HG03575 (cell line): ENCODE data around the gene PSG5.
"Not testable (repeated sequence)": the region's sequence is repeated elsewhere in the genome, so short reads cannot be mapped to it uniquely, and the experiment has no call there.

ENCODE experiments used
- ATAC-seq: cut with Tn5 transposase; IDR thresholded peaks from one replicate; pipeline ENCODE4 v1.9.1; 2021; ENCODE audit not compliant: unreplicated experiment, insufficient number of reproducible peaks, low FRiP score; ENCODE audit errors: extremely low read depth

The PSG5 gene

DNA sequence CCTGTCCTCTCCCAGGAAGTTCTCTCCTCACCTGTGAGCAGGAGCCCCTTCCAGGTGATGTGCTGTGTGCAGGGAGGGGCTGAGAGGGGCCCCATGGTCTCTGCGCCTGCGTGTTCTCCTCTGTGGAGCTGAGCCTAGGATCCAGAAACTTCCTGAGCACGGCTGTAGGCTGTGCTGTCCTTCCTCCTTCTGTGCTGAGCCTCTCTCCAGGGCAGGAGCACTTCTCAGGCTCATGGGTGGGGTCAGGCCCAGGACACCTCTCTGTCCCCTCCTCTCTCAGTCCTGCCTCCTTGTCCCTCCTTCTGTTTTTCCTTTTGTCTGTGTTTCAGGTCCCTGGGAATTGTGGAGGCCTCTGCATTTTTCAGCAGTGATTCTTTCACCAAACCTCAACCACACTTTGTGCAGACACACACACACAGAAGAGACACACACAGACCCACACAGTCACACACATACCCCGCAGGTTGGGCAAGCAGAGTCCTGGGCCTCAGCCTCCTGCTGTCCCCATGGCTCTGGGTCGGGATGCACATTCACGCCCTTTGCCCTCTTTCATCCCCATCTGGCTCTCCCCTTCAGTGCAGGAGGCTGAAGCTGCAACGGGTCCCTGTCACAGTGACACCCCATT, at the start of gene PSG5:
Gene PSG5 (minus strand): TSS at position 226 of the 625 bp plus-strand sequence. CDS start 131 bp downstream, at position 95.
- ATAC-seq, result not testable (repeated sequence)

GRCh38 chr19:43235686-43236085, 49.4 kb upstream of the PSG5 start:
- ATAC-seq, result not testable (repeated sequence)

GRCh38 chr19:43229315-43229714, 43.0 kb upstream of the PSG5 start:
- no peak for ATAC-seq

GRCh38 chr19:43228730-43229129, 42.4 kb upstream of the PSG5 start:
- ATAC-seq, result not testable (repeated sequence)

GRCh38 chr19:43226986-43227385, 40.6 kb upstream of the PSG5 start:
- not testable (repeated sequence) for ATAC-seq

GRCh38 chr19:43224855-43225253, 38.5 kb upstream of the PSG5 start:
- no peak for ATAC-seq

DNA sequence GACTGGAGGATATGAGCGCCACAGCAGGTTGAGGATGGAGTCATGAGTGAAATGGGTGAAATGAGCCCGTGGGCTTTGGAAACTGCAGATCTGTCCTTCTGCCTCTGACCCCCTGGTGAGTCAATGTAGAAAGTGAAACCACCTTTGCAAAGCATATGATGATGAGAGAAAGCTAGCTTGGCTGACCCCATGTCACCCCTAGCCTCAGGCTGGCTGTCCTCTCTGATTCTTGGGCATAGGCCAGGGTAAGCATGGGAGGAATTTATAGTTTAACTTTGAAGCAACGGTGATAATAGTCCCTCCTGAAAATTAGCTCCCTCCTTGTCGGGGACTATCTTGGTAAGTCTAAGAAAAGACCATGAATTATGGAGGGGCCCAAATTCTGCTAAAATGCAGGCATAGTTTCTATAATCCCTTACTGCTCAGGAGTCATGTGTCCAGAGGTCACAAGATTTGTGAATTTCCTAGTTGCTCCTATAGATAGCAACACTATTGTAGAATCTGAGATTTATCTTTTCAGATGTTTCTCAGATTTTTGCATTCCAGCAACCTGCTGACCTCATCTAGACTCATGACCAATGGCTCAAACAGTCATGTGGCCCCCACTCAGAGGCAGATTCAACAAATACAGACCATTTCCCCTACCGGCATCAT, 38.0 kb upstream of the PSG5 start:
- ATAC-seq, result not testable (repeated sequence)

DNA sequence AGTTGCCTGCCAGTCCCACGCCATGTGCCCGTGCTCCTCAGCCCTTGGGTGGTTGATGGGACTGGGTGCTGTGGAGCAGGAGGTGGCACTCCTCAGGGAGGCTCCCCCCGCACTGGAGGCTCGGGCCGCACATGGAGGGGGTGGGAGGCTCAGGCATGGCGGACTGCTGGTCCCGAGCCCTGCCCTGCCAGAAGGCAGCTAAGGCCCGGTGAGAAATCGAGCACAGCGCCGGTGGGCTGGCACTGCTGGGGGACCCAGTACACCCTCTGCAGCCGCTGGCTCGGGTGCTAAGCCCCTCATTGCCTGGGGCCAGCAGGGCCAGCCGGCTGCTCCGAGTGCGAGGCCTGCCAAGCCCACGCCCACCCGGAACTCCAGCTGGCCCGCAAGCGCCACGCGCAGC, 35.6 kb upstream of the PSG5 start:
- not testable (repeated sequence) for ATAC-seq

GRCh38 chr19:43219136-43219535, 32.8 kb upstream of the PSG5 start:
- not testable (repeated sequence) for ATAC-seq

GRCh38 chr19:43215881-43216280, 29.5 kb upstream of the PSG5 start:
- not testable (repeated sequence) for ATAC-seq

DNA sequence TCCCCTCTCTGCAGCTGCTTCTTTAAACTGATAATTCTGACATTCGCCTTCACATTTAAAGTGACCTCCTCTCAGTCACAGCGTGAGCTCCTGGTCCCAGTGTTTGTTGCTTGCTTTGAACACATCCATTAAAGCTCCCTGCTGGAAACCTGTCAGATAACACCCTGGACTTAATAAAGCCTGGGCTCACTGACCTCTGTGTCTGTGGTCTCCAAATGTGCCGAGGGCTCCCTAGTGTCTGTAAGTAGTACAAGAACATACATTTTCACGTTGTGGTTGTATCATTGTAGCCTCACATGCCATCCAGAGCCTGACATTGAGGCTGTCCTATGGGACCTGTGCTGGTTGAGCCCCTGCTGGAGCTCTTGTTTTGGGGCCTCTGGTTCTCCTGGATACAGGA, 21.7 kb upstream of the PSG5 start:
- ATAC-seq, result no peak

DNA sequence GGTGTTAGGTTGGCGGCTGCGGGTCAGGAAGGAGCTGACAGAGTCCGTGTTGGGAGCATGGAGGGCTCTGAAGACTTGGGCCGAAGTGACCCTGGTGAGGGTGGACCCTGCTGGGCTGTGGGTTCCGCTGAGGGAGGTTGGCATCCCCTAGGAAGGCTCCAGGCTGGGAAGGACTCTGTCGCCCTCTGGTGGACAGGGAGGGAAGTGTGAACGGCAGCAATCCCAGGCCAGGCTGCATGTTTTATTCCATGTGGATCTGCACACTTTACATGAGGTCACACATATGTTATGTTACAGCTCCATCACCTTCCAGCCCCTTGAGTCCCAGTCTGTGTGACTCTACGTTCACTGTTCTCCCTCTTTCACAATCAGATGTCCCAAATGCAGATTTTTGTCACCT, 20.8 kb upstream of the PSG5 start:
- not testable (repeated sequence) for ATAC-seq

DNA sequence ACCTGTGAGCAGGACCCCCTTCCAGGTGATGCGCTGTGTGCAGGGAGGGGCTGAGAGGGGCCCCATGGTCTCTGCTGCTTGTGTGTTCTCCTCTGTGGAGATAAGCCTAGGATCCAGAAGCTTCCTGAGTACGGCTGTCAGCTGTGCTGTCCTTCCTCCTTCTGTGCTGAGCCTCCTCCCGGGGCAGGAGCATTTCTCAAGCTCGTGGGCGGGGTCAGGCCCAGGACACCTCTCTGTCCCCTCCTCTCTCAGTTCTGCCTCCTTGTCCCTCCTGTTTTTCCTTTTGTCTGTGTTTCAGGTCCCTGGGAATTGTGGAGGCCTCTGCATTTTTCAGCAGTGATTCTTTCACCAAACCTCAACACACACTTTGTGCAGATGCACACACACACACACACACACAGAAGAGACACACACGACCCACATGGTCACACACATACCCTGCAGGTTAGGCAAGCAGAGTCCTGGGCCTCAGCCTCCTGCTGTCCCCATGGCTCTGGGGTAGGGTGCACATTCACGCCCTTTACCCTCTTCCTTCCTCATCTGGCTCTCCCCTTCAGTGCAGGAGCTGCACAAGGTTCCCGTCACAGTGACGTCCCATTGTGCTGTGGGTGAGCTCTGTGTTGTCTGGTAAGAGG, 19.3 kb upstream of the PSG5 start, which contains the start of gene PSG4:
Gene PSG4 (minus strand): TSS at position 168 of the 635 bp plus-strand sequence. CDS start 102 bp downstream, at position 66.
- ATAC-seq, result not testable (repeated sequence)

DNA sequence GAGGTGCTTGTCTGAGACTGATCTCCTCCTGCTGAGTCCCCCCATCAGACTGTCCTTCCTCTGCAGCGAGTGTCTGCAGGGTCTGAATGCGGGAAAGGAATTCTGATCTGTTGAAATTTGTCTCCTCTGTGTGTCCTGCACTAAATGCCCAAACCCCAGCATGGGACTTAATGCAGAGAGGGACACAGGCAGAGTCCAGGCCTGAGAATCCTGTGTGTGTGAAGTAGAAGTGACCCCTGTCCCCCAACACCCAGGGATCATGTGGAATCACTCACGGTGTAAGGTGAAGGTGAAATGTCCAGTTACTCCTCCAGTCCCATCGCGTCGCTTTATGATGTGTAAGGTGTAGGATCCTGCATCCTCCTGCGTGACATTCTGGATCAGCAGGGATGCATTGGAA, 17.3 kb upstream of the PSG5 start:
- ATAC-seq, result not testable (repeated sequence)

DNA sequence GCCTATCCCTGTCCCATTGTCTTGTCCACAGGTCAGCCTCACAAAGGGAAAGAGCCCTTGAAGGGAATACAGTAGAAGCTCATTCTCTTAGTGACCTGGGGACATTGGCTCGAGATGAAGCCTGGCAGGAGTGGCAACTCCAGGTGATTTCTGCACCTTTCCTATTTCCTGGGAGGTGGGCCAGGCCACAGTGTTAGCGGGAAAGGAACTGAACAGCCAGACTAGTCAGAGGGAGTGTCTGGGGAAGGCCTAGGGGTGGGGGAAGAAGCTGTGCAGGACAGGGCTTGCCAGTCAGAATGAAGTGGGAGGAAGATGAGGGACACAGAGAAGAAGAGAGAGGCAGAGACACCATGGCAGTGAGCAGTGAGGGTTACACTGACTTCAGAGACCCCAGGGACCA, 15.6 kb upstream of the PSG5 start:
- not testable (repeated sequence) for ATAC-seq

GRCh38 chr19:43201337-43201801, 15.0 kb upstream of the PSG5 start:
- not testable (repeated sequence) for ATAC-seq

DNA sequence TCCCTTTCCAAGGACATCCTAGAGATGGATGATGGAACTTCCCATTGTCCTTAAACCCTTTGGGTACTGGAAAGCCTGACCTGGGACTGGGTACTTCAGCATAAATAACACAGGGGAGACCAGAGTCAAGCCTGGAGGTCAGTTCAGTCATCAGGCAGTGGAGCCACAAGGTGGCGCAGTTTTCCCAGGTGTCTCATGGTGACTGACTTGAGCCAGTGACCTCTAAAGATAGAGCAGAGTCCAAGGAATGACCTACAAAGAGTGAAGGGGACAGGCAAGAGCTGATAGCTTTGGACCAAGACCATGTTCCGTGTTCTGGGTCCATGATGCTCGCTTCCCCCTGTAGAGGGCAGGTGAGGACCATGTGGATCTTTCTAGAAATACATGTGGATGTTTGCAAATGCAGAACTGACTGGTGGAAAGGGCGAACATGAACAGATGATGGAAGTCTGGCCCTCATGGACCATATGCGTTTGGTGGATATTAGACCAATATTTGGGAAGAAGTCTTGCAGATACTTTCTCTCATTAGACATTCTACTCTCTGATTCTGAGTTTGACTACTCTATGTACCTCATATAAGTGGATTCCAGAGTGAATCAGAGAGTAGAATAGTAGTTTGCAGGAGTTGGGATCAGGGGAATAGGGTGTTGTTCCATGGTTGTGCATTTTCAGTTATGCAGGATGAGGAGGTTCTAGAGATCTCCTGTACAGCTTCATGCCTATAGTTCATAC, 12.5 kb upstream of the PSG5 start:
- not testable (repeated sequence) for ATAC-seq

DNA sequence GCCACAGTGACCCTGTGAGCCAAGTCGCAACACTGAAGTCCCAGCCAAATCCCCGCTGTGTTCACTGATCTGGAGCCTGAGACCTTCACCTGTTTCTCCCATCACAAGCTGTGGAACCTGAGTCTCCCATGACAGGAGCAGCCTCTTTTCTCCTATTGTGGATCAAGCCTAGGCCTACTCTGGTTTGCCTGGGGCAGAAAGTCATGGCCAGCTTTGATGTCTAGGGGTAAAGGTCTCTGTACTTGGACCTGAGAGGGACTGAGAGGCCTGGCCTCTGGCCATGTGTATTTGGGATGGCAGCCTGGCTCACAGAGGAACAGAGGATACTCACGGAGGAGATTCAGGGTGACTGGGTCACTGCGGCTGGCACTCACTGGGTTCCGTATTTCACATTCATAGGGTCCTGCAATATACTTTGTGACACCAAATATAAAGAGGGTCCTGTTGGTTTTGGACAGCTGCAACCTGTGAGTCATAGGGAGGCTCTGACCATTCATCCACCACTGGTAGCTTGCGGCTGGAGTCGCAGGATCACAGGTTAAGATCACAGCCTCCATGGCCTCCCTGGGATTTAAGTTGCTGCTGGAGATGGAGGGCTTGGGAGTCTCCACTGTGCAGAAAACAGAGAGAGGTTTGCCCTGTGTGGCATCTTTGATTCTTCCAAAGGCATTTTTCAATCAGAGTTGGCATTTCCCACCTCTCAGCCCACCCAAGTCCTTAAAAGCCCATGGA, 11.5 kb upstream of the PSG5 start:
- not testable (repeated sequence) for ATAC-seq

DNA sequence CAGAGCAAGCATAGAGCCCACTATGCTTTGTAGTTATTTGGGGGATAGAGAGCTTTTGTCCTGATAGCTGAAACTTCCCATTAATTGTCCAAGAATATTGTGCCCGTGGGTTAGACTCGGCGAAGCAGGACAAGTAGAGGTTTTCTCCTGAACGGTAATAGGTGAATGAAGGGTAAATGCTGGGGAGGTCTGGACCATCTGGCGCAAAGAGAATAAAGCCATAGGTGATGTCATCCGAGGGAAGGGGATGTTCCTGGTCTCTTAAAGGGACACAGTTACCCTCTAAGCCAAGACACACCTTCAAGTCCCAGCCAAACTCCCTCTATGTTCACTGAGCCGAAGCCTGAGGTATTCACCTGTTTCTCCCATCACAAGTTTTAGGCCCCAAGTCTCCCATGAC, 8.1 kb upstream of the PSG5 start:
- not testable (repeated sequence) for ATAC-seq
